Fibroblast of lung (primary cell): ENCODE results near the gene CDK6.

Experiments used
- CTCF ChIP-seq, 2 donors: IDR thresholded peaks in 1 of 2; conservative IDR thresholded peaks in 1 of 2; 1 replicate in 1 of 2; 2 replicates in 1 of 2; pipeline ENCODE4 v1.5.1; 2011 to 2012; ENCODE audit warnings: low read length in 2 of 2, control low read depth in 1 of 2, inconsistent platforms in 1 of 2, low read depth in 1 of 2, mild to moderate bottlenecking in 1 of 2
- EZH2 ChIP-seq: IDR thresholded peaks from 2 replicates; pipeline ENCODE4 v1.5.1; 2012; ENCODE audit warnings: low read length, control low read depth, mild to moderate bottlenecking; ENCODE audit errors: missing control alignments

- TF ChIP-seq CTCF (conservative IDR thresholded peaks at IDR 0.05 in 1 of 2, IDR thresholded peaks at IDR 0.05 in 1 of 2; ENCODE audit: low read depth in 1 of 2, low read length in 2 of 2) (no peak), EZH2 (no peak)
Observed at GRCh38 chr7:92769394-92769699, 67.0 kb downstream of the CDK6 start.
